GM12801 (cell line): ENCODE data around the gene SAP25.

Experiments
- TF ChIP-seq, protein P1 (sequence below): IDR thresholded peaks from one replicate; pipeline ENCODE4 v1.5.1; 2011; ENCODE audit warnings: control low read depth; ENCODE audit not compliant: insufficient read length; ENCODE audit errors: extremely low read depth

SAP25 gene

DNA sequence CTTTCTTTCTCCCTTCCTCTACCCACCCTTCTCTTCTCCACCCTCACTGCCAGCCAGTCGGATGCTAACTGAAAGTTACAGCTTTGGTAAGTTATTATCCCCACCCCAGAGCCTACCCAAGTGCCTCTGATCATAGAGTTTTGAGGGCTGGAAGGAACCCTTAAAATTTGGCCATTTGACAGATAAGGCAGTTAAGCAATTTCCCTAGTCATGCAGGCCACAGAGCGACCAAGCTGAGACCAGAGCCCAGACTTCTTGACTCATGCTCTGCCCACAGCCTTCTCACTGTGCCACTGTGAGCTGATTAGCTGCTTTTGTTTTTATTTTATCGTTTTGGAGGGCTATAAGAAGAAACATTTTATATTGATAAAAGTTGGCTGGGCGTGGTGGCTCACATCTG is 17.2 kb downstream of the SAP25 start:
- TF ChIP-seq, protein P1, sequence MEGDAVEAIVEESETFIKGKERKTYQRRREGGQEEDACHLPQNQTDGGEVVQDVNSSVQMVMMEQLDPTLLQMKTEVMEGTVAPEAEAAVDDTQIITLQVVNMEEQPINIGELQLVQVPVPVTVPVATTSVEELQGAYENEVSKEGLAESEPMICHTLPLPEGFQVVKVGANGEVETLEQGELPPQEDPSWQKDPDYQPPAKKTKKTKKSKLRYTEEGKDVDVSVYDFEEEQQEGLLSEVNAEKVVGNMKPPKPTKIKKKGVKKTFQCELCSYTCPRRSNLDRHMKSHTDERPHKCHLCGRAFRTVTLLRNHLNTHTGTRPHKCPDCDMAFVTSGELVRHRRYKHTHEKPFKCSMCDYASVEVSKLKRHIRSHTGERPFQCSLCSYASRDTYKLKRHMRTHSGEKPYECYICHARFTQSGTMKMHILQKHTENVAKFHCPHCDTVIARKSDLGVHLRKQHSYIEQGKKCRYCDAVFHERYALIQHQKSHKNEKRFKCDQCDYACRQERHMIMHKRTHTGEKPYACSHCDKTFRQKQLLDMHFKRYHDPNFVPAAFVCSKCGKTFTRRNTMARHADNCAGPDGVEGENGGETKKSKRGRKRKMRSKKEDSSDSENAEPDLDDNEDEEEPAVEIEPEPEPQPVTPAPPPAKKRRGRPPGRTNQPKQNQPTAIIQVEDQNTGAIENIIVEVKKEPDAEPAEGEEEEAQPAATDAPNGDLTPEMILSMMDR: no peak

GRCh38 chr7:100555701-100556100 is 18.0 kb downstream of the SAP25 start:
- TF ChIP-seq, protein P1: no peak

DNA sequence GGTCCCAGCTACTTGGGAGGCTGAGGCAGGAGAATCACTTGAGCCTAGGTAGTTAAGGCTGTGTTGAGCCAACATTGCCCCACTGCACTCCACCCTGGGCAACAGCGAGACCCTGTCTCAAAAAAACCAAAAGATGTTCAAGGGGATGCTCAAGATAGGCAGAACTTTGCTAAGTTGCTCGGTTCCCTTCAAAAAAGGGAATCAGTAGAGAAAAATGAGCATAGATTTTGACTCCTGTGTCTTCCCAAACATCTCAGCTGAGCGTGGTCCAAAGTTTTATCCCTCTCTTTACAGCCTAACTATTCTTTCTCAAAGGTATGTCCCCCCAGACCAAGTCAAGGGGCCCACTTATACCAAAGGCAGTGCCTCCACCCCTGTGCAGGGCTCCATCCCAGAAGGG is 20.7 kb downstream of the SAP25 start:
- TF ChIP-seq, protein P1: no peak

DNA sequence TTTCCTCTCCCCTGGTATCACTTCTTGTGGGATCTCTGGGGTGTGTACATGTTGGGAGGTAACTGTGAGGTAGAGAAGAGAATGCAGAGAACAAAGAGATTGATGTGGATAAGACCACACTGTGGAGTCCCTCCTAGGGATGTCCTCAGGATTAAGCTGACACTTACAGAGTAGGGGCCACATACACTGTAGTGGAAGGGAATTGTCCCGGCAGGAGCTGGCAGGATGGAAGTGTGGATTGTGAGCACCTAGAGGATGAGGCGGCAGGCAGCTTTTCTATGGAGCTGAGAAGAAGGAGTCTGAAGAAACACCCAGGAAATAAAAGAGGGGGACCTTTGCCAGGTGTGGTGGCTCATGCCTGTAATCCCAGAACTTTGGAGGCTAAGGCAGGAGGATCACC is 21.2 kb downstream of the SAP25 start:
- TF ChIP-seq, protein P1: no peak

GRCh38 chr7:100547872-100548271 is 25.8 kb downstream of the SAP25 start:
- TF ChIP-seq, protein P1: no peak

DNA sequence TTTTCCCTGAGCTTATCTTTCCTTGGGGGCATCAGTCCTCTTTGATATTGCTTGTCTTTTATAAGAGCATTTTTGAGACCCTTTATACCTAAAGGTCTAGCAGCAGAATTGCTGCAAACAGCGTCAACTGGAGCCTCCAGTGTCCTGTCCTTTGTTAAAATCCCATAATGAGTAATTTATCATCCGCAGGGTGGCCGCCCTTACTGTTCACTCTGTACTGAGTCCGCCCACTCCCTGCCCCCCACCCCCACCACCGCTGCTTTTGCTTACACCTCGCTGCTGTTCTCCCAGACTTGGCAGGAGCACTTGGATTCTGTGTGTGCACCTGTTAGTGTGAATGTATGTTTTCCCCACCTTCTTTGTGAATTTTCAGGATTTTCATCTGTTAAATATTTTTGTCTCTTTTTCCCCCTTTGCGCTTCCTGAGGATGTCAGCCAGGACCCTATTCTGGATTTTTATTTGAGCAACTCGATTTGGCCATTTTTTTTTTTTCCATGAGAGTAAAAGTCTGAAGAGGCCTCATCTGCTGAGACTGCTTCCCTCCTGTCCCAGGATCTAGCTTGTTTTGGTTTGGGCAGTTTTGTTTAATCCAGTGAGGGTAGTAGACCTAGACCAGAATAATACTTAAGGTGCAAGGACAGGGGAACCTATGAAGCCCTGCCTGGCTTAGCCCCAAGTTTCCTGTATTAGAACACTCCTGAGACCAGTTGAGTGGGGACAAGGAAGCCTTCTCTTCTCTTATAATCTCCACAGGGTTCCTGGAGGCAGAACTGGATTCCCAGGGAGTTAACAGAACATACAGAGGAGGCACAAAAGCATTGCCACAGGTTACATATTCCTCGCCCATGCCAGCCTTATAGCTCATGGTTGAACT is 26.5 kb downstream of the SAP25 start:
- TF ChIP-seq, protein P1: no peak

- TF ChIP-seq, protein P1: no peak
These were observed 27.4 kb downstream of the SAP25 start for GRCh38 chr7:100546129-100546925.
